ENCODE data around the gene NTRK2.

- TF ChIP-seq HDAC2 (IDR thresholded peaks at IDR 0.05) = no peak
- TF ChIP-seq REST (IDR thresholded peaks at IDR 0.05; ENCODE audit: low read depth, low read length) = no peak
- no peak for TF ChIP-seq SP1 (IDR thresholded peaks at IDR 0.05; ENCODE audit: low read depth, low read length)
- TF ChIP-seq YY1 (IDR thresholded peaks at IDR 0.05; ENCODE audit: low read depth, low read length) = no peak
- TF ChIP-seq ZNF592 (IDR thresholded peaks at IDR 0.05) = no peak
Observed at GRCh38 chr9:84817038-84817437, 147.5 kb downstream of the NTRK2 start.
